IMR-90 (cell line): Measurements from ENCODE around the gene PSMA6.

Experiments
- BHLHE40 ChIP-seq: fragments of 150-350 bp; IDR thresholded peaks from 2 replicates; pipeline ENCODE4 v1.6.1; 2016; ENCODE audit warnings: mild to moderate bottlenecking, low read depth, low read length
- CEBPB ChIP-seq: IDR thresholded peaks from 2 replicates; pipeline ENCODE4 v1.6.1; 2012; ENCODE audit warnings: low read depth, low read length, improper control_type of control experiment
- CTCF ChIP-seq: conservative IDR thresholded peaks from 2 replicates; pipeline ENCODE4 v1.5.1; 2012; ENCODE audit warnings: mild to moderate bottlenecking, low read depth, low read length, improper control_type of control experiment
- MAFK ChIP-seq: IDR thresholded peaks from 2 replicates; pipeline ENCODE4 v1.6.1; 2012; ENCODE audit warnings: low read depth, low read length, improper control_type of control experiment
- MAZ ChIP-seq: IDR thresholded peaks from 2 replicates; pipeline ENCODE4 v1.6.1; 2012; ENCODE audit warnings: low read depth, mild to moderate bottlenecking, low read length, improper control_type of control experiment, moderate library complexity, borderline replicate concordance
- MXI1 ChIP-seq: IDR thresholded peaks from 2 replicates; pipeline ENCODE4 v1.6.1; 2012; ENCODE audit warnings: low read depth, mild to moderate bottlenecking, low read length, moderate library complexity, borderline replicate concordance
- NFE2L2 ChIP-seq: fragments of 150-350 bp; IDR thresholded peaks from 2 replicates; pipeline ENCODE4 v1.6.1; 2016; ENCODE audit warnings: low read depth, mild to moderate bottlenecking, low read length
- POLR2A ChIP-seq: IDR thresholded peaks from 2 replicates; pipeline ENCODE4 v1.6.1; 2012; ENCODE audit warnings: mild to moderate bottlenecking, low read depth, low read length
- RAD21 ChIP-seq: IDR thresholded peaks from 2 replicates; pipeline ENCODE4 v1.6.1; 2012; ENCODE audit warnings: low read length, improper control_type of control experiment
- RCOR1 ChIP-seq: IDR thresholded peaks from 2 replicates; pipeline ENCODE4 v1.6.1; 2012; ENCODE audit warnings: mild to moderate bottlenecking, low read length, improper control_type of control experiment; ENCODE audit not compliant: insufficient replicate concordance
- RFX5 ChIP-seq: IDR thresholded peaks from 2 replicates; pipeline ENCODE4 v1.8.0; 2012; ENCODE audit warnings: low read depth, mild to moderate bottlenecking, low read length, moderate library complexity
- SMC3 ChIP-seq: fragments of 150-350 bp; IDR thresholded peaks from 2 replicates; pipeline ENCODE4 v1.6.1; 2016; ENCODE audit warnings: low read depth, mild to moderate bottlenecking, antibody characterized with exemption, low read length, moderate library complexity
- USF2 ChIP-seq: fragments of 150-350 bp; IDR thresholded peaks from 2 replicates; pipeline ENCODE4 v1.6.1; 2017; ENCODE audit warnings: mild to moderate bottlenecking, antibody characterized with exemption, low read length, low read depth
- TF ChIP-seq, protein P1 (sequence below): fragments of 150-350 bp; IDR thresholded peaks from 2 replicates; pipeline ENCODE4 v1.6.1; 2016; ENCODE audit warnings: low read depth, mild to moderate bottlenecking, low read length, moderate library complexity, borderline replicate concordance

DNA sequence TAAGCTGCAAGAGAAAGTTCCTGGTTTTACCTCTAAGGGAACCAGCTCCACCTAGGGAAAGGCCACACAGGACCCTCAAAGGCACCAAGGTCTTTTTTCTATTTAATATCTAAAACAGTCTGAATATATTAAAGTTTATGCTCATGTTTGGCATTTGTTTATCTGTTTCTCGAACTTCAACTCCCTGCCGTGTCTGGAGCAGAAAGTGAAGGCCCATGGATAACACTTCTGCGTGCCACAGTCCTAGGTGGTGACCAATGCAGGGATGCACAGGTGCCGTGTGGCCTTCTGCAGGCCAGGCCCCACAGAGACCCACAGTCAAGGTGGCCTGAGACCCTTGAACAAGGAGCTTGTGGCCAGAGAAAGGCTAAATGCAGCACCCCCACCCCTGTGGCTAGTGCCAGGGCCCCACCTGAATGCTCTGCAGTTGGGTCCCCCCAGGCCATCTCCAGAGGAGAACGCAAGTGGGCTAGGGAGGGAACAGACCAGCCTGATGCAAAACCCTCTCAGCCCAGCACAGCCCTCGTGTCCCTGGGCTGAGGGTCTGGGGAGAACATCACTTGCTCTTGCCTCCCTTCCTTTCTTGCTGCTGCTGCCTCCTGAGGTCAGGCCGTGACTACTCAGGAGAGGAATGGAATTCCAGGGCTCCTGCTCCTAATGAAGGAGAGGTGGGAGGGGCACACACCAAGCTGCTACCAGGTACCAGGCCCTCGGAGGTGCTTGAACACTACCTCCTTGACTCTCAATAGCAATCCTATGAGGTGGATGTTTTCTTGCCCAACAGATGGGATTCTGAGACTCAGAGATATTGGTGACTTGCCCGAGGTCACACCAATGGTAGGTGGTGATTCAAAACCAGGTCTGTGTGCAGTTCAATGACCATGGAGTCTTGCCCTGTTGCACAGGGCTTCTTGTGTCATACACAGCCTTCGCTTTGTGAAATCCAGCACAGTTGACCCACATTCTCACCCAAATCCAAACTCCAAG, 45.4 kb downstream of the PSMA6 start:
- no peak for TF ChIP-seq CTCF
- TF ChIP-seq, protein P1, sequence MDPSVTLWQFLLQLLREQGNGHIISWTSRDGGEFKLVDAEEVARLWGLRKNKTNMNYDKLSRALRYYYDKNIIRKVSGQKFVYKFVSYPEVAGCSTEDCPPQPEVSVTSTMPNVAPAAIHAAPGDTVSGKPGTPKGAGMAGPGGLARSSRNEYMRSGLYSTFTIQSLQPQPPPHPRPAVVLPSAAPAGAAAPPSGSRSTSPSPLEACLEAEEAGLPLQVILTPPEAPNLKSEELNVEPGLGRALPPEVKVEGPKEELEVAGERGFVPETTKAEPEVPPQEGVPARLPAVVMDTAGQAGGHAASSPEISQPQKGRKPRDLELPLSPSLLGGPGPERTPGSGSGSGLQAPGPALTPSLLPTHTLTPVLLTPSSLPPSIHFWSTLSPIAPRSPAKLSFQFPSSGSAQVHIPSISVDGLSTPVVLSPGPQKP = no peak
- TF ChIP-seq USF2 = no peak
- TF ChIP-seq RFX5 = no peak
- no peak for TF ChIP-seq POLR2A
- TF ChIP-seq RCOR1 = no peak
- no peak for TF ChIP-seq BHLHE40
- TF ChIP-seq SMC3 = no peak
- TF ChIP-seq CEBPB = no peak
- TF ChIP-seq MXI1 = no peak
- no peak for TF ChIP-seq RAD21
- TF ChIP-seq NFE2L2 = no peak
- TF ChIP-seq MAZ = no peak
- no peak for TF ChIP-seq MAFK
